GM12878 (cell line): ENCODE measurements around the gene MISP3. TPM values are rescaled to one million over a fixed set of nuclear protein-coding genes. Genes with fewer than 3 reads are reported as not detected.

Experiments used
- ATAC-seq: fragments of 200-7000 bp; cut with Tn5 transposase; 3 replicates; pipeline ENCODE4 v1.9.1; 2020; ENCODE audit warnings: mild to moderate bottlenecking, moderate library complexity
- BruUV-seq: library from RNA; stranded (reverse); fragments of 400-500 nt; replicated peaks from 2 replicates; lab custom pipeline; 2021; lab: Mats Ljungman, UMichigan
- CTCF ChIA-PET: fragments of 300-600 bp; sonication (Branson Sonifier 250); formaldehyde crosslinking; extraction: SDS; loops from one replicate; lab custom pipeline; 2021; ENCODE audit warnings: inconsistent platforms; lab: Yijun Ruan, JAX
- POLR2A ChIA-PET: fragments of 350-600 bp; formaldehyde crosslinking; extraction: SDS; loops from one replicate; lab custom pipeline; 2021; ENCODE audit warnings: inconsistent platforms; lab: Charles Lee
- RAD21 ChIA-PET: fragments of 300-600 bp; sonication (Branson Sonifier 250); formaldehyde crosslinking; loops from one replicate; lab custom pipeline; 2023; ENCODE audit warnings: antibody characterized with exemption; ENCODE audit not compliant: unreplicated experiment; lab: Charles Lee
- SMC1A ChIA-PET: fragments of 300-600 bp; sonication (Branson Sonifier 250); formaldehyde crosslinking; loops from one replicate; lab custom pipeline; 2023; ENCODE audit not compliant: unreplicated experiment, uncharacterized antibody; lab: Charles Lee
- DNase-seq: peaks from one replicate; pipeline ENCODE4 v3.0.0-alpha.2; 2011; ENCODE audit warnings: low read depth, low spot score
- FAIRE-seq: peaks from 3 replicates; lab custom pipeline; 2011; peaks lifted over from hg19 to GRCh38; lab: Jason Lieb, UNC
- H2AFZ ChIP-seq: 2 replicates; pipeline ENCODE4 v1.6.0; 2011; ENCODE audit warnings: low read depth, low read length, control low read depth; ENCODE audit not compliant: control insufficient read depth
- H3K27ac ChIP-seq: 2 replicates; pipeline ENCODE4 v1.5.1; 2011; ENCODE audit warnings: control low read depth; ENCODE audit not compliant: control insufficient read depth, insufficient read depth
- H3K27me3 ChIP-seq, 2 experiments: replicated peaks in 1 of 2; 2 replicates each; pipeline versions ENCODE4 v1.6.0 to v1.6.1; 2011; ENCODE audit warnings: low read length in 1 of 2; ENCODE audit not compliant: control insufficient read depth in 2 of 2, insufficient read depth in 2 of 2
- H3K36me3 ChIP-seq, 2 experiments: 2 replicates each; pipeline ENCODE4 v1.5.1; 2011; ENCODE audit warnings: low read length in 1 of 2; ENCODE audit not compliant: control insufficient read depth in 2 of 2, insufficient read depth in 2 of 2
- H3K4me1 ChIP-seq: 2 replicates; pipeline ENCODE4 v1.6.1; 2011; ENCODE audit warnings: mild to moderate bottlenecking, low read length, moderate library complexity, mixed read lengths; ENCODE audit not compliant: control insufficient read depth, insufficient read depth
- H3K4me2 ChIP-seq: 2 replicates; pipeline ENCODE4 v1.6.0; 2011; ENCODE audit warnings: control low read depth; ENCODE audit not compliant: control insufficient read depth, insufficient read depth
- H3K4me3 ChIP-seq: fragments of 200-600 bp; sonication (generic); 2 replicates; pipeline ENCODE4 v1.5.1; 2016
- H3K79me2 ChIP-seq: 2 replicates; pipeline ENCODE4 v1.6.0; 2011; ENCODE audit warnings: low read length; ENCODE audit not compliant: control insufficient read depth, insufficient read depth
- H3K9ac ChIP-seq: 2 replicates; pipeline ENCODE4 v1.8.0; 2011; ENCODE audit warnings: low read length, control low read depth, mixed read lengths; ENCODE audit not compliant: control insufficient read depth, insufficient read depth
- H3K9me3 ChIP-seq: replicated peaks from 3 replicates; pipeline ENCODE4 v1.5.1; 2011; ENCODE audit warnings: mild to moderate bottlenecking, low read length; ENCODE audit not compliant: control insufficient read depth, insufficient read depth
- H4K20me1 ChIP-seq: 2 replicates; pipeline ENCODE4 v1.6.0; 2011; ENCODE audit not compliant: control insufficient read depth, insufficient read depth
- ASH2L ChIP-seq: fragments of 300-600, 200-600 bp; sonication (generic); IDR thresholded peaks from 2 replicates; pipeline ENCODE4 v1.6.1; 2017; ENCODE audit warnings: low read depth, mild to moderate bottlenecking, borderline replicate concordance
- CHD2 ChIP-seq: IDR thresholded peaks from 2 replicates; pipeline ENCODE4 v1.6.1; 2011; ENCODE audit warnings: low read depth, low read length, improper control_type of control experiment, borderline replicate concordance
- CREM ChIP-seq: IDR thresholded peaks from 2 replicates; pipeline ENCODE4 v1.6.1; 2014; ENCODE audit warnings: antibody characterized with exemption, low read depth
- HDAC2 ChIP-seq: fragments of 200-600 bp; sonication (generic); IDR thresholded peaks from 2 replicates; pipeline ENCODE4 v1.6.1; 2017
- IRF4 ChIP-seq: IDR thresholded peaks from 2 replicates; pipeline ENCODE4 v1.6.1; 2011; ENCODE audit warnings: low read depth, low read length
- JUNB ChIP-seq: IDR thresholded peaks from 2 replicates; pipeline ENCODE4 v1.6.1; 2016; ENCODE audit warnings: antibody characterized with exemption, mild to moderate bottlenecking
- MEF2A ChIP-seq: IDR thresholded peaks from 2 replicates; pipeline ENCODE4 v1.6.1; 2011; ENCODE audit warnings: low read depth, mild to moderate bottlenecking, low read length, moderate library complexity; ENCODE audit not compliant: insufficient read depth
- SIN3A ChIP-seq: IDR thresholded peaks from 2 replicates; pipeline ENCODE4 v1.6.1; 2012; ENCODE audit warnings: low read depth, low read length, improper control_type of control experiment
- STAT3 ChIP-seq: IDR thresholded peaks from 2 replicates; pipeline ENCODE4 v1.6.1; 2011; ENCODE audit warnings: low read depth, low read length, improper control_type of control experiment
- TAF1 ChIP-seq: IDR thresholded peaks from 2 replicates; pipeline ENCODE4 v1.6.1; 2011; ENCODE audit warnings: mild to moderate bottlenecking, low read depth, low read length, borderline replicate concordance
- WGBS: methylation state at CpG from one replicate; pipeline ENCODE4 v1.1.6; 2016; ENCODE audit warnings: low lambda C conversion rate; ENCODE audit not compliant: insufficient replicate concordance, insufficient coverage; ENCODE audit errors: missing lambda C conversion rate; 5-methylcytosine and 5-hydroxymethylcytosine counted together
- in situ Hi-C: fragments of 300-500 bp; cut with MboI; formaldehyde crosslinking; loops from 9 replicates; pipeline ENCODE4 v1.14.3; 2018; ENCODE audit warnings: mixed read lengths
- intact Hi-C: fragments of 100-400 bp; cut with micrococcal nuclease; formaldehyde crosslinking; loops from one replicate; pipeline ENCODE4 v1.14.2; 2022; ENCODE audit not compliant: unreplicated experiment
- polyA plus RNA-seq, 11 experiments: library from polyadenylated mRNA; depleted of rRNA in 4 of 11; unstranded in 6 of 11; stranded (reverse) in 5 of 11; fragments of >200 nt; fragmentation: Nextera tagmentation in 4 of 11; fragmentation: Illumina TruSeq in 1 of 11; extraction: Ambion mirVana in 4 of 11; extraction: Trizol in 1 of 11; gene quantifications; 1 replicate in 1 of 11; 2 replicates in 10 of 11; pipeline versions ENCODE4 v1.2.1 to v1.2.3, GENCODE V29; 2011 to 2016; ENCODE audit warnings: inconsistent platforms in 2 of 11, missing spikeins in 2 of 11, low read depth in 1 of 11
- total RNA-seq, 4 experiments: library from RNA; depleted of rRNA in 3 of 4; stranded (reverse); fragments of >200 nt in 3 of 4; fragmentation: Illumina TruSeq in 1 of 4; extraction: Trizol in 1 of 4; gene quantifications; 2 replicates each; pipeline versions ENCODE4 v1.2.1 to v1.2.3, GENCODE V29; 2013 to 2021
- TF ChIP-seq, protein P1 (sequence below): IDR thresholded peaks from 2 replicates; pipeline ENCODE4 v1.6.1; 2011; ENCODE audit warnings: mild to moderate bottlenecking, low read depth, low read length, moderate library complexity; ENCODE audit not compliant: insufficient replicate concordance
- TF ChIP-seq, protein P2 (sequence below): IDR thresholded peaks from 2 replicates; pipeline ENCODE4 v1.6.1; 2012; ENCODE audit warnings: low read depth, low read length, improper control_type of control experiment

Gene MISP3
- total and polyA plus RNA-seq, 10 of the 15 experiments (the other 5 are each of a cell fraction or from before 2014, with no cell fraction given): 0.07 to 1.4 (median 0.64) TPM

DNA sequence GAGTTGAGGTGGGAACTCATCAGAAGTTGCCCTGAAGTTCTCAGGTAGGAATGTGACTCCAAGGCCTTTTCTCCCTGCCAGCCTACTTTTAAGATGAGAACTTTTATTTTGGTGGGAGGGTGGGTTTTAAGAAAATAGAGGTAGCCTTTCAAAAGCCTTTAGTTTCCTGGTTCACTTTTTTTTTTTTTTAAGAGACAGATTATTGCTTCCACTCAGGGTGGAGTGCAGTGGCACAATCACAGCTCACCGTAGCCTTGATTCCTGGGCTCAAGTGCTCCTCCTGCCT lies 10.0 kb downstream of the MISP3 start:
- DNase-seq: no peak
- H3K4me1 ChIP-seq: peaks cover 4% of the 10 kb centered on the region; the same call in 1 of the 2 replicates
- intact Hi-C loops: loop anchor here (5.0 kb wide), 1 partner anchor 35 kb away; the partner anchor contains the start of gene PRKACA
- no peak overlapping the region; the same call in 1 of the 2 replicates for H3K4me3 ChIP-seq
- H3K9me3 ChIP-seq: no peaks in the 10 kb centered on the region
- TF ChIP-seq, protein P1, sequence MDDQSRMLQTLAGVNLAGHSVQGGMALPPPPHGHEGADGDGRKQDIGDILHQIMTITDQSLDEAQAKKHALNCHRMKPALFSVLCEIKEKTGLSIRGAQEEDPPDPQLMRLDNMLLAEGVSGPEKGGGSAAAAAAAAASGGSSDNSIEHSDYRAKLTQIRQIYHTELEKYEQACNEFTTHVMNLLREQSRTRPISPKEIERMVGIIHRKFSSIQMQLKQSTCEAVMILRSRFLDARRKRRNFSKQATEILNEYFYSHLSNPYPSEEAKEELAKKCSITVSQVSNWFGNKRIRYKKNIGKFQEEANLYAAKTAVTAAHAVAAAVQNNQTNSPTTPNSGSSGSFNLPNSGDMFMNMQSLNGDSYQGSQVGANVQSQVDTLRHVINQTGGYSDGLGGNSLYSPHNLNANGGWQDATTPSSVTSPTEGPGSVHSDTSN: no peak
- TF ChIP-seq JUNB (no peak), TAF1 (no peak), ASH2L (no peak), SIN3A (no peak), CREM (no peak), IRF4 (no peak), STAT3 (no peak), HDAC2 (no peak), MEF2A (no peak), CHD2 (no peak)
- TF ChIP-seq, protein P2, sequence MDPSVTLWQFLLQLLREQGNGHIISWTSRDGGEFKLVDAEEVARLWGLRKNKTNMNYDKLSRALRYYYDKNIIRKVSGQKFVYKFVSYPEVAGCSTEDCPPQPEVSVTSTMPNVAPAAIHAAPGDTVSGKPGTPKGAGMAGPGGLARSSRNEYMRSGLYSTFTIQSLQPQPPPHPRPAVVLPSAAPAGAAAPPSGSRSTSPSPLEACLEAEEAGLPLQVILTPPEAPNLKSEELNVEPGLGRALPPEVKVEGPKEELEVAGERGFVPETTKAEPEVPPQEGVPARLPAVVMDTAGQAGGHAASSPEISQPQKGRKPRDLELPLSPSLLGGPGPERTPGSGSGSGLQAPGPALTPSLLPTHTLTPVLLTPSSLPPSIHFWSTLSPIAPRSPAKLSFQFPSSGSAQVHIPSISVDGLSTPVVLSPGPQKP: no peak
- POLR2A ChIA-PET: interaction anchor here (0.7 to 4.9 kb wide), 7 partner anchors 9 to 236 kb away, joined by 3 to 23 read pairs (median 3); no protein-coding TSS in a partner anchor
- no peak overlapping the region for H2AFZ ChIP-seq
- RAD21 ChIA-PET: interaction anchor here (0.8 to 4.8 kb wide), 9 partner anchors 9 to 219 kb away, joined by 3 to 27 read pairs (median 4); partner anchors contain the start of genes ASF1B, IL27RA, PRKACA and RFX1
- H3K27me3 ChIP-seq: no peaks in the 10 kb centered on the region
- BruUV-seq: no TSS peak
- WGBS: 43% methylated on average over 1 of the region's 1 CpG
- CTCF ChIA-PET: interaction anchor here (0.6 to 5.6 kb wide), 14 partner anchors 9 to 318 kb away, joined by 3 to 30 read pairs (median 5); partner anchors contain the start of genes ASF1B, MISP3, MRI1 and PRKACA
- H3K79me2 ChIP-seq: peaks cover 8% of the 10 kb centered on the region
- H3K4me2 ChIP-seq: peak overlapping the region; percentile 70
- in situ Hi-C loops: no loop called here
- no peak for FAIRE-seq
- no peaks in the 10 kb centered on the region for H4K20me1 ChIP-seq
- no peaks in the 10 kb centered on the region; a peak in 1 of 4 replicates for H3K36me3 ChIP-seq
- ATAC-seq: no peak
- peak overlapping the region; percentile 90 for H3K9ac ChIP-seq
- peak overlapping the region; percentile 86 for H3K27ac ChIP-seq
- SMC1A ChIA-PET: interaction anchor here (0.8 to 1.4 kb wide), 3 partner anchors 9 to 54 kb away, joined by 3 to 5 read pairs (median 5); partner anchors contain the start of gene ASF1B
